ENCODE data around the gene HTR3D. TPM values are rescaled to one million over a fixed set of nuclear protein-coding genes. Genes with fewer than 3 reads are reported as not detected.

The HTR3D gene

DNA sequence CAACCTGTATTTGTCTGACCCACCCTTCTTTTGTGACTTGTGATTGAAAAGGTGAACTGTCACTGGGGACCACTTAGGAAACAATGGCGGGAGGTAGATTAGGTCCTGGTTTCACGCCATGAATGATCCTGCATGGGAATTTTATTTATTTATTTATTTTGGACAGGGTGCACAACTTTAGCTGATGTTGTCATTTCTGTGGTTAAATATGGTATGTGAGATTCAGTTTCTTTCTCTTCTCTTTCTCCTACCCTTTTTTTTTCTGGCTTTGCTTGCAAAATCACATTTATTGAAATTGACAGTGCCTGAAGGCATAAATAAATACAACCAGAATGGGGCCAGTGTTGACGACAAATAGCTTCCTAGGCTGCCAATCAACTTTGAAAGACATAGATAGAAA is 47.3 kb downstream of the HTR3D start:
- Histone ChIP-seq H3K4me3 (ENCODE audit: low read length) (no peak overlapping the region), H3K27me3 (ENCODE audit: control insufficient read depth, insufficient read depth, low read length) (peaks cover 34% of the 10 kb centered on the region), H3K4me2 (ENCODE audit: low read length) (no peak overlapping the region), H3K9ac (ENCODE audit: low read depth, low read length) (no peak overlapping the region), H3K9me3 (replicated peaks; ENCODE audit: low read length) (no peaks in the 10 kb centered on the region), H3K4me1 (ENCODE audit: control insufficient read depth, insufficient read depth, low read length) (no peaks in the 10 kb centered on the region), H3K36me3 (ENCODE audit: insufficient read depth, low read length) (no peaks in the 10 kb centered on the region)

DNA sequence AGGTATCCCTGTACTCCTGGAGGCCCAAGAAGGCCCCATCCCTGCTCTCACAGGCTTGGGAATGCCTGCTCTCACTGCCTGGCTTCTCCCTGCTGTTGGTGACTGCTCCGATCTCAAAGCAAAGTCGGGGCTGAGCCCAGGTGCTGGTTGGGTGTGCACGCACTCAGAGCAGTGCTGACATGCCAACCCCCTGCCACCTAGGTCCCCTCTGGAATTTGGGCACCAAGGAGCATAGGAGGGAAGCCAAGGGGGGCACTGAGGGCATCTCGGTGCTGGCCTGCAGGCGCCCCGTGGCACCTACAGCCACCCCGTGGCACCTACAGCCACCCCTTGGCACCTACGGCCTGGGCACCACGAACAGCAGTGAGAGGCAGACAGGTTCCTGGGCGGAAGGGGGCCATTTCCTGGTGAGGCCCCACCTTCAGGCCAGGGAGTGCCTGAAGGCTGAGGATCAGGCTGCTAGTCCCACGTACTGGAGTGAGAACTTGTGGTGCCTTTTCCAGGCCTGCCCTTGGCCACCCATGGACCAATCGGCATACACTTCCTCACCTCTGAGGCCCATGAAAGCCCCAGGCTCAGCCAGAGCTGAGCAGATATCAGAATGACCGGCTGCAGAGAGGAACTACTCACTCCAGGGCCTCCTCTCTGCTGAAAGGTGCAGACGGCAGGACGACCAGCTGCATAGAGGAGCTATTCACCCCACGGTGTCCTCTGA is 49.7 kb downstream of the HTR3D start:
- H3K9ac ChIP-seq (ENCODE audit: low read depth, low read length), result no peak overlapping the region
- no peaks in the 10 kb centered on the region for H3K36me3 ChIP-seq (ENCODE audit: insufficient read depth, low read length)
- H3K4me2 ChIP-seq (ENCODE audit: low read length), result no peak overlapping the region
- H3K4me1 ChIP-seq (ENCODE audit: control insufficient read depth, insufficient read depth, low read length), result no peaks in the 10 kb centered on the region
- peaks cover 28% of the 10 kb centered on the region for H3K27me3 ChIP-seq (ENCODE audit: control insufficient read depth, insufficient read depth, low read length)
- peaks cover 8% of the 10 kb centered on the region for H3K9me3 ChIP-seq (replicated peaks; ENCODE audit: low read length)
- no peak overlapping the region for H3K4me3 ChIP-seq (ENCODE audit: low read length)

DNA sequence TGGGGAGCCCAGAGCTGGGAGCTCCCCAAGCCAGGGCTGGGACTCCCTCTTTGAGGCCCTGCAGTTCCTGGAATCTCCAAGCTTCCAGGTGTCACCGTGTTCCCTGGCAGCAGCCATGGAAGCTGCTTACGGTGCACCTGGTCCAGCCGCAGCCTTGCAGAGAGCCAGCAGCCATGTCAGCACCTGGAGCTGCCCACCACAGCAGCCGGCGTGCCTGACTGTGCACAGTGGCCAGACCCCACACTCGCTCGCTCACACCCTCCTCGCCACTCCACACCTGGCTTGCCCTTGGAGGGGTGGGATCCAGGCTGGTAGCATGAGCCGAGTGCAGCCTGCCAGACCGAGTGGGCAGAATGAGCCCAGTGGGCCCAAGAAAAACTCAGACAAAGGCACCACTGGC is 50.5 kb downstream of the HTR3D start:
- Histone ChIP-seq H3K4me2 (ENCODE audit: low read length) (no peak overlapping the region), H3K9me3 (replicated peaks; ENCODE audit: low read length) (peaks cover 8% of the 10 kb centered on the region)

DNA sequence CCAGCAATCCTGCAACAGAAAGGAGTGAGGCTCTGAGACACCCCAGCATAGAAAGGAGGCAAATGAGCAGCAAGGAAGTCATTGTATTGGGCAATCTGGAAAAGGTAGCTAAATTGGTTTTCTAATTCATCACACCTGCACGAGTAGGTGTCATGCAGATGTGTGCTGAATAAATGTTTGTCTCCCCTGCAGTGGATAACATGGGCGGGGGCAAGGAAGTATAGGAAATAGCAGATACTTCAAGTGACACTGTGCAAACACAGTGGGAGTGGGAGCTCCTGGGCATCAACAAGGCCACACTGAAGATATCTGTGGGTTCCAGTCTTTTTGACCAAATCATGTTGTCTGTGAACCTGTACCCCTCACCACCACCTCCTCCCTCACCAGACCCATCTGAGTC is 50.9 kb downstream of the HTR3D start:
- Histone ChIP-seq H3K4me3 (ENCODE audit: low read length) (no peak overlapping the region), H3K9ac (ENCODE audit: low read depth, low read length) (no peak overlapping the region), H3K4me1 (ENCODE audit: control insufficient read depth, insufficient read depth, low read length) (no peaks in the 10 kb centered on the region), H3K9me3 (replicated peaks; ENCODE audit: low read length) (peaks cover 8% of the 10 kb centered on the region), H3K27me3 (ENCODE audit: control insufficient read depth, insufficient read depth, low read length) (peaks cover 19% of the 10 kb centered on the region), H3K4me2 (ENCODE audit: low read length) (no peak overlapping the region), H3K36me3 (ENCODE audit: insufficient read depth, low read length) (no peaks in the 10 kb centered on the region)

More for the DNA sequence above, 50.5 kb downstream of the HTR3D start:
- no peaks in the 10 kb centered on the region for H3K4me1 ChIP-seq (ENCODE audit: control insufficient read depth, insufficient read depth, low read length)
- H3K9ac ChIP-seq (ENCODE audit: low read depth, low read length), result no peak overlapping the region
- H3K4me3 ChIP-seq (ENCODE audit: low read length), result no peak overlapping the region
- H3K27me3 ChIP-seq (ENCODE audit: control insufficient read depth, insufficient read depth, low read length), result peaks cover 22% of the 10 kb centered on the region
- H3K36me3 ChIP-seq (ENCODE audit: insufficient read depth, low read length), result no peaks in the 10 kb centered on the region

DNA sequence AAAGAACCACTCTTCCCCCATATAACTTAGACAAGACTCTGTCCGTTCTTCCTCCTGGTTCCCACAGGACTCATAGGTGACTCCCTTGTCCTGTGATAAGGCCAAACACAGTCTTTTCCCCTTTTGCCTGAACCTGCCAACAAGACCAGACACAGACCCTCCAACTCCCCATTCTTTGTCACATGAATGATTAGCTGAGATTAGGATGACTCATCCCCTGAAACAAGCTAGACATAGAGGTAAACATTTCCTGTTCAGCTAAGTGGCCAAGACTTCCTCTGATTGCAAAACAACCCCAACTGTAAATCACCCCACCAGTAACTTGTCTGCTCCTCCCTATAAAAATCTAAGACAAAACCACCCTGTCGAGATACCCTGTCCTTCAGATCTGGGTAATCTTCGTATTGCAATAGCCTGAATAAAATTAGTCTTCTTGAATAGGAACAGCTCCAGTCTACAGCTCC is 53.9 kb downstream of the HTR3D start:
- Histone ChIP-seq H3K9me3 (replicated peaks; ENCODE audit: low read length) (peaks cover 8% of the 10 kb centered on the region), H3K4me3 (ENCODE audit: low read length) (no peak overlapping the region), H3K36me3 (ENCODE audit: insufficient read depth, low read length) (no peaks in the 10 kb centered on the region), H3K27me3 (ENCODE audit: control insufficient read depth, insufficient read depth, low read length) (peaks cover 19% of the 10 kb centered on the region), H3K4me1 (ENCODE audit: control insufficient read depth, insufficient read depth, low read length) (no peaks in the 10 kb centered on the region), H3K4me2 (ENCODE audit: low read length) (no peak overlapping the region), H3K9ac (ENCODE audit: low read depth, low read length) (no peak overlapping the region)

Small RNAs within 50 kb of the gene (small RNA-seq; reads per million reads assigned to genes)
- not detected for gene RF00019
